Tibial artery (tissue), 4 donors: ENCODE results near the gene PCDHB16.
"Not testable (repeated sequence)": the region's sequence is repeated elsewhere in the genome, so short reads cannot be mapped to it uniquely, and the experiment has no call there.

ENCODE experiments used
- DNase-seq, 2 donors: peaks; one replicate each; pipeline ENCODE4 v3.0.0-alpha.2; 2019
- H3K27ac ChIP-seq, 2 donors: fragments of 200-600 bp; sonication (generic) in 1 of 2; 1 replicate in 1 of 2; 2 replicates in 1 of 2; pipeline ENCODE4 v1.5.1; 2018 to 2019; ENCODE audit warnings: mild to moderate bottlenecking in 1 of 2
- H3K27me3 ChIP-seq, 2 donors: fragments of 200-600 bp; sonication (generic) in 1 of 2; one replicate each; pipeline versions ENCODE4 v1.5.1 to v1.6.0; 2016 to 2019
- H3K36me3 ChIP-seq, 3 donors: fragments of 200-600 bp; sonication (generic) in 2 of 3; one replicate each; pipeline ENCODE4 v1.5.1; 2016 to 2019; ENCODE audit warnings: mild to moderate bottlenecking in 2 of 3
- H3K4me1 ChIP-seq, 4 donors: fragments of 200-600 bp; sonication (generic) in 2 of 4; 1 replicate in 3 of 4; 2 replicates in 1 of 4; pipeline ENCODE4 v1.5.1; 2016 to 2019
- H3K4me3 ChIP-seq, 2 donors: fragments of 200-600 bp; sonication (generic) in 1 of 2; 1 replicate in 1 of 2; 2 replicates in 1 of 2; pipeline ENCODE4 v1.5.1; 2018 to 2019; ENCODE audit warnings: mild to moderate bottlenecking in 2 of 2
- H3K9me3 ChIP-seq, 3 donors: fragments of 200-600 bp; sonication (generic) in 1 of 3; one replicate each; pipeline ENCODE4 v1.5.1; 2016 to 2019
- intact Hi-C: fragments of 100-400 bp; cut with DNase I; formaldehyde crosslinking; loops from one replicate; pipeline ENCODE4 v1.15.0; 2023; ENCODE audit warnings: low total_unique reads
- TF ChIP-seq, protein P1 (sequence below), 2 experiments: fragments of 200-600 bp in 1 of 2; fragments of 450-650 bp in 1 of 2; IDR thresholded peaks; one replicate each; pipeline ENCODE4 v1.5.1; 2017 to 2019; ENCODE audit warnings: antibody characterized with exemption in 2 of 2, mild to moderate bottlenecking in 1 of 2, moderate library complexity in 1 of 2

Gene PCDHB16

DNA sequence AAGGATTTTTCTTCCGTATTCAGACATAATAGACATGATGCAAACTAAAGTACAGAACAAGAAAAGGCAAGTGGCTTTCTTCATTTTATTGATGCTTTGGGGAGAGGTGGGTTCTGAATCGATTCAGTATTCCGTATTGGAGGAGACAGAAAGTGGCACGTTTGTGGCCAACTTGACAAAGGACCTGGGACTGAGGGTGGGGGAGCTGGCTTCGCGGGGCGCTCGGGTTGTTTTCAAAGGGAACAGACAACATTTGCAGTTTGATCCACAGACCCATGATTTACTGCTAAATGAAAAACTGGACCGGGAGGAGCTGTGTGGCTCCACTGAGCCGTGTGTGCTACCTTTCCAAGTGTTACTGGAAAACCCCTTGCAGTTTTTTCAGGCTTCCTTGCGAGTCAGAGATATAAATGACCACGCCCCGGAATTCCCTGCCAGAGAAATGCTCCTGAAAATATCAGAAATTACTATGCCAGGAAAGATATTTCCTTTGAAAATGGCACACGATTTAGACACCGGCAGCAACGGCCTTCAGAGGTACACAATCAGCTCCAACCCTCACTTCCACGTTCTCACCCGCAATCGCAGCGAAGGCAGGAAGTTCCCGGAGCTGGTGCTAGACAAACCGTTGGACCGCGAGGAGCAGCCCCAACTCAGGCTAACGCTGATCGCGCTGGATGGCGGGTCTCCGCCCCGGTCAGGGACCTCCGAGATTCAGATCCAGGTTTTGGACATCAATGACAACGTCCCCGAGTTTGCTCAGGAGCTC lies 31.8 kb upstream of the PCDHB16 start:
- Histone ChIP-seq H3K4me1 (no peaks in the 10 kb centered on the region), H3K36me3 (no peaks in the 10 kb centered on the region), H3K9me3 (peaks cover 6 to 77% (median 58%) of the 10 kb centered on the region in 3 donors), H3K27ac (no peak overlapping the region), H3K27me3 (no peaks in the 10 kb centered on the region), H3K4me3 (peak overlapping the region; percentile 1 to 26)
- TF ChIP-seq, protein P1, sequence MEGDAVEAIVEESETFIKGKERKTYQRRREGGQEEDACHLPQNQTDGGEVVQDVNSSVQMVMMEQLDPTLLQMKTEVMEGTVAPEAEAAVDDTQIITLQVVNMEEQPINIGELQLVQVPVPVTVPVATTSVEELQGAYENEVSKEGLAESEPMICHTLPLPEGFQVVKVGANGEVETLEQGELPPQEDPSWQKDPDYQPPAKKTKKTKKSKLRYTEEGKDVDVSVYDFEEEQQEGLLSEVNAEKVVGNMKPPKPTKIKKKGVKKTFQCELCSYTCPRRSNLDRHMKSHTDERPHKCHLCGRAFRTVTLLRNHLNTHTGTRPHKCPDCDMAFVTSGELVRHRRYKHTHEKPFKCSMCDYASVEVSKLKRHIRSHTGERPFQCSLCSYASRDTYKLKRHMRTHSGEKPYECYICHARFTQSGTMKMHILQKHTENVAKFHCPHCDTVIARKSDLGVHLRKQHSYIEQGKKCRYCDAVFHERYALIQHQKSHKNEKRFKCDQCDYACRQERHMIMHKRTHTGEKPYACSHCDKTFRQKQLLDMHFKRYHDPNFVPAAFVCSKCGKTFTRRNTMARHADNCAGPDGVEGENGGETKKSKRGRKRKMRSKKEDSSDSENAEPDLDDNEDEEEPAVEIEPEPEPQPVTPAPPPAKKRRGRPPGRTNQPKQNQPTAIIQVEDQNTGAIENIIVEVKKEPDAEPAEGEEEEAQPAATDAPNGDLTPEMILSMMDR (IDR thresholded peaks at IDR 0.05) = no peak
- intact Hi-C loops = no loop called here
- no peak for DNase-seq

DNA sequence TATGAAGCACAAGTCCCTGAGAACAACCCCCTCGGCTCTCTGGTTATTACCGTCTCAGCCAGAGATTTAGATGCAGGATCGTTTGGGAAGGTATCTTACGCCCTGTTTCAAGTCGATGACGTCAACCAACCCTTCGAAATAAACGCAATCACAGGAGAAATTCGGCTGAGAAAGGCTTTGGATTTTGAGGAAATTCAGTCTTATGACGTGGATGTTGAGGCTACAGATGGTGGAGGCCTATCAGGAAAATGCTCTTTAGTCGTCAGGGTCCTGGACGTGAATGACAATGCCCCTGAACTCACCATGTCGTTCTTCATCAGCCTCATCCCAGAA lies 31.2 kb upstream of the PCDHB16 start:
- no peak for DNase-seq
- Histone ChIP-seq H3K9me3 (peaks cover 11 to 80% (median 63%) of the 10 kb centered on the region in 3 donors), H3K4me1 (no peaks in the 10 kb centered on the region), H3K4me3 (peak overlapping the region in 1 of 2 donors; percentile 26), H3K27me3 (no peaks in the 10 kb centered on the region), H3K36me3 (peaks cover 0 to 4% (median 0%) of the 10 kb centered on the region in 3 donors), H3K27ac (no peak overlapping the region)
- intact Hi-C loops = no loop called here
- TF ChIP-seq, protein P1 (IDR thresholded peaks at IDR 0.05) = no peak

DNA sequence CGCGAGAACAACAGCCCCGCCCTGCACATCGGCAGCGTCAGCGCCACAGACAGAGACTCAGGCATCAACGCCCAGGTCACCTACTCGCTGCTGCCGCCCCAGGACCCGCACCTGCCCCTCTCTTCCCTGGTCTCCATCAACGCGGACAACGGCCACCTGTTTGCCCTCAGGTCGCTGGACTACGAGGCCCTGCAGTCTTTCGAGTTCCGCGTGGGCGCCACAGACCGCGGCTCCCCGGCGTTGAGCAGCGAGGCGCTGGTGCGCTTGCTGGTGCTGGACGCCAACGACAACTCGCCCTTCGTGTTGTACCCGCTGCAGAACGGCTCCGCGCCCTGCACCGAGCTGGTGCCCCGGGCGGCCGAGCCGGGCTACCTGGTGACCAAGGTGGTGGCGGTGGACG lies 30.6 kb upstream of the PCDHB16 start:
- DNase-seq, intact Hi-C loops: not testable (repeated sequence)
- peaks cover 12 to 85% (median 70%) of the 10 kb centered on the region in 3 donors for H3K9me3 ChIP-seq

DNA sequence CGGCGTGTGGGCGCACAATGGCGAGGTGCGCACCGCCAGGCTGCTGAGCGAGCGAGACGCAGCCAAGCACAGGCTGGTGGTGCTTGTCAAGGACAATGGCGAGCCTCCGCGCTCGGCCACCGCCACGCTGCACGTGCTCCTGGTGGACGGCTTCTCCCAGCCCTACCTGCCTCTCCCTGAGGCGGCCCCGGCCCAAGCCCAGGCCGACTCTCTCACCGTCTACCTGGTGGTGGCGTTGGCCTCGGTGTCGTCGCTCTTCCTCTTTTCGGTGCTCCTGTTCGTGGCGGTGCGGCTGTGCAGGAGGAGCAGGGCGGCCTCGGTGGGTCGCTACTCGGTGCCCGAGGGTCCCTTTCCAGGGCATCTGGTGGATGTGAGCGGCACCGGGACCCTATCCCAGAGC lies 30.1 kb upstream of the PCDHB16 start:
- H3K27ac ChIP-seq, H3K27me3 ChIP-seq, H3K4me3 ChIP-seq, intact Hi-C loops, DNase-seq, H3K4me1 ChIP-seq: not testable (repeated sequence)
- Histone ChIP-seq H3K36me3 (peaks cover 0 to 16% (median 7%) of the 10 kb centered on the region in 3 donors), H3K9me3 (peaks cover 12 to 87% (median 75%) of the 10 kb centered on the region in 3 donors)

More for the DNA sequence above, 30.6 kb upstream of the PCDHB16 start:
- H3K4me3 ChIP-seq, H3K27me3 ChIP-seq, H3K27ac ChIP-seq, H3K4me1 ChIP-seq: not testable (repeated sequence)
- peaks cover 0 to 11% (median 4%) of the 10 kb centered on the region in 3 donors for H3K36me3 ChIP-seq

DNA sequence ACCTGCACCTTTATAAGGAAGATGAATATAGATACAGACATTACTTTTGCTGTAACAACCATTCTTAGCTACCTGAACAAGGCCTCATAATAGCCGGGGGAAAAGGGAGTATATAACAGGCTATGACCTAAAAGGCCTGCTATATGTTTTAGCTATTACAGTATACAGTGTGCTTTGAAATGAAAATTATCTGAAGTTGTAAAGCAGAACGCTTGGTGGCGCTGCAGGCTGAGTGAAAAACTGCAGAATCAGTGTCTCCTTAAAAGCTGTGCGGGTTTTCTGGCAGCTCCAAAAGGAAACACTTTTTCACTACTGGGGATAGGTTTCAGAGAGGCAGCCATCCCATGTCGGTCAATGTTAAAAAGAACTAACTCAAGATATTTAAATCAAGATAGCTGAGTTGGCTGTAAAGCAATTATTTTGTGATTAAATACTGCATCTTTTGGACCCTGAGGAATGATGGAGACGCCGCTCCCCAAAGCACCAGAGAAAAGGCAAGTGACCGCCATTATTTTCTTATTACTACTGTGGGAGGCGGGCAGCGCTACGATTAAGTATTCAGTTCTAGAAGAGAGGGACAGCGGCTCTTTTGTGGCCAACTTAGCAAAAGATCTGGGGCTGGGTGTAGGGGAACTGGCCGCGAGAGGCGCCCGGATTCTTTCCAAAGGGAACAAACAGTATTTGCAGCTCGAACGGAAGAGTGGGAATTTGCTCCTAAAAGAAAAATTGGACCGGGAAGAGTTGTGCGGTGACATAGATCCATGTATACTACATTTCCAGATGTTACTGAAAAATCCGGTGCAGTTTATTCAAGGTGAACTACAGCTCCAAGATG lies 26.4 kb upstream of the PCDHB16 start:
- no peak overlapping the region for H3K4me3 ChIP-seq

DNA sequence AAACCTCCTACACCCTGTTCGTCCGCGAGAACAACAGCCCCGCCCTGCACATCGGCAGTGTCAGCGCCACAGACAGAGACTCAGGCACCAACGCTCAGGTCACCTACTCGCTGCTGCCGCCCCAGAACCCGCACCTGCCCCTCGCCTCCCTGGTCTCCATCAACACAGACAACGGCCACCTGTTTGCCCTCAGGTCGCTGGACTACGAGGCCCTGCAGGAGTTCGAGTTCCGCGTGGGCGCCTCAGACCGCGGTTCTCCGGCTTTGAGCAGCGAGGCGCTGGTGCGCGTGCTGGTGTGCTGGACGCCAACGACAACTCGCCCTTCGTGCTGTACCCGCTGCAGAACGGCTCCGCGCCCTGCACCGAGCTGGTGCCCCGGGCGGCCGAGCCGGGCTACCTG lies 24.8 kb upstream of the PCDHB16 start:
- H3K27ac ChIP-seq, H3K4me1 ChIP-seq, H3K27me3 ChIP-seq, intact Hi-C loops, DNase-seq, H3K4me3 ChIP-seq: not testable (repeated sequence)
- Histone ChIP-seq H3K36me3 (peaks cover 0 to 16% (median 7%) of the 10 kb centered on the region in 3 donors), H3K9me3 (peaks cover 12 to 91% (median 59%) of the 10 kb centered on the region in 3 donors)

More for the DNA sequence above, 26.4 kb upstream of the PCDHB16 start:
- TF ChIP-seq, protein P1 (IDR thresholded peaks at IDR 0.05) = no peak
- intact Hi-C loops = no loop called here
- peaks cover 0 to 16% (median 7%) of the 10 kb centered on the region in 3 donors for H3K36me3 ChIP-seq
- H3K4me1 ChIP-seq = no peaks in the 10 kb centered on the region
- H3K27ac ChIP-seq = no peak overlapping the region
- peaks cover 12 to 90% (median 69%) of the 10 kb centered on the region in 3 donors for H3K9me3 ChIP-seq
- no peaks in the 10 kb centered on the region for H3K27me3 ChIP-seq
- no peak for DNase-seq

DNA sequence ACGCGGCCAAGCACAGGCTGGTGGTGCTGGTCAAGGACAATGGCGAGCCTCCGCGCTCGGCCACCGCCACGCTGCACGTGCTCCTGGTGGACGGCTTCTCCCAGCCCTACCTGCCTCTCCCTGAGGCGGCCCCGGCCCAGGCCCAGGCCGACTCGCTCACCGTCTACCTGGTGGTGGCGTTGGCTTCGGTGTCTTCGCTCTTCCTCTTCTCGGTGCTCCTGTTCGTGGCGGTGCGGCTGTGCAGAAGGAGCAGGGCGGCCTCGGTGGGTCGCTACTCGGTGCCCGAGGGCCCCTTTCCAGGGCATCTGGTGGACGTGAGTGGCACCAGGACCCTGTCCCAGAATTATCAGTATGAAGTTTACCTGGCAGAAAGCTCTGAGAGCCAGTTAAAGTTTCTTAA lies 24.3 kb upstream of the PCDHB16 start:
- H3K27ac ChIP-seq, intact Hi-C loops, H3K27me3 ChIP-seq, DNase-seq, H3K4me3 ChIP-seq, H3K4me1 ChIP-seq: not testable (repeated sequence)
- Histone ChIP-seq H3K9me3 (peaks cover 12 to 94% (median 63%) of the 10 kb centered on the region in 3 donors), H3K36me3 (peaks cover 0 to 16% (median 7%) of the 10 kb centered on the region in 3 donors)
